ENCODE results near the gene GSE1.

- TF ChIP-seq GMEB1 (CRISPR knock-in tag; IDR thresholded peaks at IDR 0.05): no peak
- TF ChIP-seq ERF (CRISPR knock-in tag; IDR thresholded peaks at IDR 0.05): no peak
- TF ChIP-seq BRD9 (IDR thresholded peaks at IDR 0.05; ENCODE audit: low read depth, partially characterized antibody): no peak
- TF ChIP-seq KDM2B (CRISPR knock-in tag; IDR thresholded peaks at IDR 0.05): no peak
- TF ChIP-seq NFXL1 (CRISPR knock-in tag; IDR thresholded peaks at IDR 0.05): no peak
- TF ChIP-seq LCOR (CRISPR knock-in tag; IDR thresholded peaks at IDR 0.05): no peak
Measured at GRCh38 chr16:85607321-85607765, 5.8 kb upstream of the GSE1 start.
